Head of caudate nucleus (tissue), 42 donors: ENCODE data around the gene CCDC196.
A peak's percentile ranks its signal among the peaks of the same experiment; 100 is the strongest.
"Not testable (repeated sequence)": the region's sequence is repeated elsewhere in the genome, so short reads cannot be mapped to it uniquely, and the experiment has no call there.

Experiments used
- DNase-seq, 42 donors: peaks; one replicate each; pipeline versions ENCODE4 v3.0.0 to v3.0.0-alpha.2; 2020 to 2021; ENCODE audit warnings: mixed read lengths in 7 of 42
- intact Hi-C: fragments of 100-400 bp; cut with DNase I; formaldehyde crosslinking; loops from one replicate; pipeline ENCODE4 v1.15.0; 2022

Gene CCDC196

GRCh38 chr14:66490143-66491111 lies 4.3 kb downstream of the CCDC196 start:
- intact Hi-C loops: no loop called here
- DNase-seq: no peak

DNA sequence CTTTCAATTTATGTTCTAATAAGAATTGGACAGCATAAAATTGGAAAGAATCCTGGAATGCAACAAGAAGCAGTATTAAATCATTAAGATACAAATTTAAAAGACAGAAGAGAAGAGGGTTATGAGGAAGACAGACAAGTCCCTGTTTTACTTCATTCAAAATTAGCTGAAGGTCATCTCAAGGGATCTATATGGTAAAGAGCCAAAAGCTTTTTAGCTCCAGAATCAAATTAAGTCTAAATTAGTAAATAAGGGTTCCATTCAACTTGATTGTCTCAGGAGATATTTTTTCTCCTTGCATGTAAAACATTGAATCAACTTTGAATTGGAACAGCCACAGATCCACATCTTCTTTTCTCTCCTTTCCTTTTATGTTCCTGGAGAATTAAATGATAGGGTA lies 7.6 kb downstream of the CCDC196 start:
- DNase-seq: no peak
- intact Hi-C loops: no loop called here

GRCh38 chr14:66495218-66496098 lies 9.3 kb downstream of the CCDC196 start:
- intact Hi-C loops: no loop called here
- DNase-seq: peak in 40 of 42 donors; percentile 9 to 83 (median 51)

- intact Hi-C loops: no loop called here
- DNase-seq: no peak
Observed at GRCh38 chr14:66496188-66496807, 10.1 kb downstream of the CCDC196 start.

GRCh38 chr14:66496911-66497310 lies 10.7 kb downstream of the CCDC196 start:
- no peak for DNase-seq
- intact Hi-C loops: no loop called here

DNA sequence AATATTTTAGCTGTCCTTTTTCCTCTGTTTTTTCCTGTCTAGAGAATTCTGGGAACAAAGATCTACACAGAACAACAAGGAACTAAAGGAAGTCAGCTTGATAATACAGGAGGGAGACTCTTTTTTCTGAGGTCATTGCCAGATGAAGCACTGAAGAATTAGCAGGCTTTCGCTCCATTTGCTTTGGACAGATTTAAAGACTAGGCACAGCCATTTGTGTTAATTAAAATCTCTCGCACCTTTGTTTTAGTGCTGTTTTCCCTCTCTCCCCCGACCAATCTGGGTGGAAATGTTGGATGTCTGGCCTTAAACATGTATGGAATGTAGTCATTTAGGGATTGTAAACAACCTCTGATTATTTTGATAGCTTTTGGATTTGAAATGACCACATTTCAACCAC lies 12.1 kb downstream of the CCDC196 start:
- DNase-seq: no peak
- intact Hi-C loops: no loop called here

DNA sequence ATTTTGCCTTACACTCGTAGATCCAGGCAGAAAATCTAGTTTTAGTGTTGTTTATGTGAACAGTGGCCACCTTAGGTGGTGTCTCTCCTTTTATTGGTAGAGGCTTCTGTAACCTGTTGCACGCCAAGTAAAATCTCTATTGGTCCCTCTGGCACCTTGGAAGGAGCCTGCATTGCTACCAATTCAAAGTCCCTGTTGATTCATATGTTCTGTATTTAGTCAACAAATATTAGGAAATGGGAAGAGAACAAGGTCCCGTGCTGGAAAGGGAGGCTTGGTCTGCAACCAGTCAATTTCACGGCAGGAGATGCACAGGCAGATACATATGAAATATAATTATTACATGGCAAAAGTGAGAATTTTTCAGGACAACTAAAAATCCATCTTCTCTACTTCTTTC lies 15.4 kb downstream of the CCDC196 start:
- intact Hi-C loops: no loop called here
- no peak for DNase-seq

DNA sequence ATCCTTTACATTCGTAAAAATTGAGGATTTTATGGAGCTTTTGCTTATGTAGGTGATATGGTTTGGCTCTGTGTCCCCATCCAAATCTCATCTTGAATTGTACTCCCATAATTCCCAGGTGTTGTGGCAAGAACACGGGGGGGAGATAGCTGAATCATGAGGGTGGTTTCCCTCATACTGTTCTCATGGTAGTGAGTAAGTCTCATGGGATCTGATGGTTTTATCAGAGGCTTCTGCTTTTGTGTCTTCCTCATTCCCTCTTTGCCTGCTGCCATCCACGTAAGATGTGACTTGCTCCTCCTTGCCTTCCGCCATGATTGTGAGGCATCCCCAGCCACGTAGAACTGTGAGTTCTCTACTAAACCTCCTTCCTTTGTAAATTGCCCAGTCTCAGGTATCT lies 16.7 kb downstream of the CCDC196 start:
- intact Hi-C loops, DNase-seq: not testable (repeated sequence)

DNA sequence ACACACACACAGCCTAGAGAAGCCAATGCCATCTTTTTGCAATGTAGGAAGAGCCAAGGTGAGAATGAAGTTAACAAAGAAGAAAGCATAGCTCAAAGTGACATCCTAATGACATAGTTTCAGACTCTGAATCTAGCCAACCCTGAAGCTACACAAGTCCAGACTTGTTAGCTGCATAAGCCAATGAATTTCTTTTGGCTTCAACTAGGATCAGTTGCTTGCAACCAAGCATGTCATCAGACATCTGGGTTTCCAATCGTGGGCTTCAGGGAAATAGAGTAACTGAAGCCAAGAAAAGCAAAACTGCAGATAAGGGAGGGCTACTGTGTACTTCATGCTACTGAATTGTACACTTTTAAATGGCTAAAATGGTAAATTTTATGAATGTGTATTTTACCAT lies 17.4 kb downstream of the CCDC196 start:
- no peak for DNase-seq
- intact Hi-C loops: no loop called here

DNA sequence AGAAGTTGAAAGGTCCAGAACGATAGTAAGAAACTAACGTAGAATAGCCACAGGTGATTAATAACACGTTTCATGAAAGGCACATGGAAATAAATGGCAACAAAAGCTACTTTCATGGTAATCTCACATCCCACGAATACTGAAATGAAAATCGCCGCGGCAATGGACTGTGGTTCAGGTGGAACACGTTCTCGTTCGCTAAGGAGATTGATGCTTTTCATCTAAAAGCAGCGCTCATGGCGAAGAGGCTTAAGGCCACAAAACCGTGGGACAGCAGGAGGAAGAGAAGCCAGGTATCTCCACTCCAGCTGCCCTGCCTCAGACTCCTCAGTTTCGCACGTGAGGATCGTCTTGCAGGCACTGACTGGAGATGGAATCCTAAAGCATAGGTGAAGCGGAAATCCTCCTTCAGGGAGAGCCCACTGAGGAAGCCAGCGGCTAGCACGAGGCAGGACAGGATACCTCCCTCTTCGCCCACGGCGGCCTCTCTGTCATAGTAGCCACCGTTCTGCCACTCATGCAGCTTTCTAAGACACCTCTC lies 21.1 kb downstream of the CCDC196 start:
- intact Hi-C loops: loop anchor here (5.0 kb wide), 1 partner anchor 735 kb away; the partner anchor contains the start of gene PALS1
- DNase-seq: peak in 3 of 42 donors; percentile 6 to 27 (median 22)

GRCh38 chr14:66507722-66508546 lies 21.8 kb downstream of the CCDC196 start, which contains the start of gene GPHN:
Gene GPHN (plus strand): TSS chr14:66508147.
- peak; percentile 93 to 99 (median 96) for DNase-seq
- intact Hi-C loops: loop anchor here (5.0 kb wide), 1 partner anchor 734 kb away; the partner anchor contains the start of gene PALS1

DNA sequence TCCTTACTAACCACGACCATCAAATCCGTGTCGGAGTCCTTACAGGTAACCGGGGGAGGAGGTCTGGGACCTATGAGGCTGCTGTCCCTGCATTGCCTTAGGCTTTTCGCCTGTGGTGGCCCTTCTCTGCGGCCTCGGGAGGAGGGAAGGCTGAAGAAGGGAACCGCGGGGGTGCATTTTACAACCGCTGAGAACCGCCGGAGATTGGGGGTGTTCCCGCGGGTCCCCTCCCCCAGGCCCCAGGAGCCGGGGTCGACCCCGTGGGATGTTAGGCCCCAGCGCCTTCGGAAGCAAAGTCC lies 22.3 kb downstream of the CCDC196 start:
- no peak for DNase-seq
- intact Hi-C loops: loop anchor here (5.0 kb wide), 1 partner anchor 734 kb away; the partner anchor contains the start of gene PALS1

GRCh38 chr14:66508846-66509621 lies 22.9 kb downstream of the CCDC196 start:
- peak in 41 of 42 donors; percentile 10 to 66 (median 43) for DNase-seq
- intact Hi-C loops: loop anchor here (5.0 kb wide), 1 partner anchor 733 kb away; the partner anchor contains the start of gene PALS1

GRCh38 chr14:66509874-66510273 lies 23.7 kb downstream of the CCDC196 start:
- no peak for DNase-seq
- intact Hi-C loops: loop anchor here (5.0 kb wide), 1 partner anchor 732 kb away; the partner anchor contains the start of gene PALS1

GRCh38 chr14:66511849-66512248 lies 25.7 kb downstream of the CCDC196 start:
- no peak for DNase-seq
- intact Hi-C loops: no loop called here

DNA sequence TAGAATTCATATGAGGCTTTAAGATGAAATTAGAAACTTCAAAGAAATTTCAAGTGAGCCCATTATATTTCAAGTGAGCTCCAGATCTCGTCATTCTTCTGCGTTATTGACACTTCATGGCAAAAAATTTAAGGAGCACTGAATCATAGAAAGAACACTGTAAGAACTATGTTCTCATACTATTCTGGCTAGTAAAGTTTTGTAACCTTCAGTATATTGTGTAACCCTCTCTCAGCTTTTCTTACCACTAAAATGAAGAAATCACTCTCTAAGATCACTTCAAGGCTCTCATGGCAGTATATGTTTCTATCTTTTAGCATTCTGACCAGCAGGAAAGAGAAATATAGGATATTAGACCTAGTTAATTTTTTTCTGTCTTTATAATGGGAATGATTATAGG lies 28.0 kb downstream of the CCDC196 start:
- DNase-seq: no peak
- intact Hi-C loops: no loop called here

DNA sequence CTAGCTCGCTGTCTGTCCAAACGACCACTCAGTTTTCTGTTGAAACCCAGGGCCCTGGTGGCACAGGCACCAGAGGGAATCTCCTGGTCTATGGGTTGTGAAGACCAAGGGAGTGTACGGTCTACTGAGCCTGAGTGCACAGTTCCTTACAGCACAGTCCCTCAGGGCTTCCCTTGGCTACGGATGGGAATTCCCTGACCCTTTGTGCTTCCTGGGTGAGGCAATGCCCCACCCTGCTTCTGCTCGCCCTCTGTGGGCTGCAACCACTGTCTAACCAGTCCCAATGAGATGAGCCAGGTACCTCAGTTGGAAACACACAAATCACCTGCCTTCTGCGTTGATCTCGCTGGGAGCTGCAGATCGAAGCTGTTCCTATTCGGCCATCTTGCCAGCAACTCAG lies 44.4 kb downstream of the CCDC196 start:
- DNase-seq: no peak
- intact Hi-C loops: loop anchor here (5.0 kb wide), 1 partner anchor 103 kb away; no protein-coding TSS in a partner anchor
